Measurements from ENCODE around the gene DGCR2.

The DGCR2 gene

DNA sequence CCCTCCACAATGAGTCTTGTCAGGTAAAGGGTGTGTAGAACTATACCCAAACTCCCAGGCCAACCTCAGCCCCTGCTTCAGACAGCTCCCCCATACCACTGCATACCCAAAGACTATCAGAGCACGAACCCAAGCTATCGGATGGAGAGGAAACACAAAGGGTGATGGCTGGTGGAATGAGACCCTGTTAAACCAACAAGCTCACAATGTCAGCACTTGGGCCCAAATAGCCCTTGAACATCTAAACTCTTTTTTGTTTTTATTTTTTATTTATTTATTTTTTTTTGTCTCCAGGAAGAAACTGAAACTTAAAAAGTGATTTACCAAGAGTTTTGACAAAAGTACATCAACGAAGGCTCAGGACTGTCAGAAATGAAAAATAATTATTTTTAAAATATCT lies 10.6 kb downstream of the DGCR2 start:
- H3K4me1 ChIP-seq (ENCODE audit: control insufficient read depth, insufficient read depth, low read length) = peaks cover 24% of the 10 kb centered on the region
- H3K36me3 ChIP-seq (ENCODE audit: control insufficient read depth, insufficient read depth, low read length, severe bottlenecking) = no peaks in the 10 kb centered on the region
- no peak for DNase-seq (ENCODE audit: low read depth)
- H3K9ac ChIP-seq (ENCODE audit: low read length) = no peak overlapping the region
- no peaks in the 10 kb centered on the region for H3K9me3 ChIP-seq (ENCODE audit: control insufficient read depth, low read length)
- no peaks in the 10 kb centered on the region for H3K27me3 ChIP-seq (replicated peaks; ENCODE audit: control insufficient read depth, insufficient read depth, low read length)
- no peak overlapping the region for H3K4me3 ChIP-seq (ENCODE audit: low read length)

DNA sequence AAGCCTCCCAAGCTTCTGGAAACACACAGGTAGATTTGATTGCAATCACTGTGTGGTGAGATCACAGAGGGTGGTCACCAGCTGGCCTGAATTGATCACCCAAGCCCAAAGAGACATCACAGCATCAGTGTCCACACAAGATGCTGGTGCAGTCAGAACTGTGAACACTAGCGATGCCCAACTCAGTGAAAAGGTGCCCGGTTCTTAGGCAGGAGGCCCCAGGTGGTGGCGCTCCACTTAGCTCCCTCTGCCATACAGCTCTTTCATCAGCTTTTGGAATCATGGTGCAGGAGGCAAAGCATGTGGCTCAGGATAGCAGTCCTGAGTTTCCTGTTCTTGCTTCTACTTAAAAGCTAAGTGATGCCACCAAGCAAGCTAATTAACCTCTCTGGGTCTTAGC lies 11.1 kb downstream of the DGCR2 start:
- no peak overlapping the region for H3K9ac ChIP-seq (ENCODE audit: low read length)
- DNase-seq (ENCODE audit: low read depth) = no peak
- no peak overlapping the region for H3K4me3 ChIP-seq (ENCODE audit: low read length)
- no peaks in the 10 kb centered on the region for H3K9me3 ChIP-seq (ENCODE audit: control insufficient read depth, low read length)
- no peaks in the 10 kb centered on the region for H3K36me3 ChIP-seq (ENCODE audit: control insufficient read depth, insufficient read depth, low read length, severe bottlenecking)
- no peaks in the 10 kb centered on the region for H3K27me3 ChIP-seq (replicated peaks; ENCODE audit: control insufficient read depth, insufficient read depth, low read length)
- peaks cover 28% of the 10 kb centered on the region for H3K4me1 ChIP-seq (ENCODE audit: control insufficient read depth, insufficient read depth, low read length)

DNA sequence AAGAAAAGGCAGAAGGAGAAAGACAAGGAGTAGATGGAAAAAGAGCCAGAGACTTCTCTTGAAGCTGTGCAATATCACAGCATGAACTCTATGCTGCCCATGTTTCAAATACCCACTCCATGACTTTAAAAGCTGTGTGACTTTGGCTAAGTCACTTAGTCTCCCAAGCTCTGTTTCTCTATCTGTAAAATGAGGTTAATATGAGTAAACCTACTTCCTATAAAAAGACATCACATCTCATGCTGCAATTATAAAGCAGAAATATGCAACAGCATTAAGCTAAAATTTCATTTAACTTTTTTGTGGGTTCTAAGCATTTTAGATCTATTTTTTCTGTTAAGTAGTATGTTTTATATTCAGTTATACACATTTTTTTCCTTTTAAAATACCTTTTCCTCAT lies 11.6 kb downstream of the DGCR2 start:
- Histone ChIP-seq H3K36me3 (ENCODE audit: control insufficient read depth, insufficient read depth, low read length, severe bottlenecking) (no peaks in the 10 kb centered on the region), H3K27me3 (replicated peaks; ENCODE audit: control insufficient read depth, insufficient read depth, low read length) (no peaks in the 10 kb centered on the region), H3K4me1 (ENCODE audit: control insufficient read depth, insufficient read depth, low read length) (peaks cover 30% of the 10 kb centered on the region), H3K9me3 (ENCODE audit: control insufficient read depth, low read length) (no peaks in the 10 kb centered on the region), H3K9ac (ENCODE audit: low read length) (no peak overlapping the region), H3K4me3 (ENCODE audit: low read length) (no peak overlapping the region)
- no peak for DNase-seq (ENCODE audit: low read depth)

DNA sequence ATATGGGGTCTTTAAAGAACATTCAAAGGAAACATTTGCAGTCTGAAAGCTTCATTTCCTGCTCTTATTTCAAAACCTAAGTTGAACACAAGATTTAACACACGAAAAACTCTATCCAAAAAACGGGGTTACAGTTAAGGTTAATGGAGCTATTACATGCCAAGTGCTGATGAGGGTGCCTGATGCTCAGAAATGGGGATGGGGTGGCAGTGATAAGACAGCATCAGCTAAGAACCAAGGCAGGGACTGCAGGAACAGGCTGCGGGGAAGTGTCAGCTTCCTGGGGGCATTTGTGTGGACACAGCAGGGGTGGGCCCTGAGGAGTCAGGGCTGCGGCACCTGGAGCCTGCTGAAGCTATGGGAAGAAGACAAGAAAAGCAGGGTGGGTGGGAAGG lies 12.2 kb downstream of the DGCR2 start:
- Histone ChIP-seq H3K36me3 (ENCODE audit: control insufficient read depth, insufficient read depth, low read length, severe bottlenecking) (no peaks in the 10 kb centered on the region), H3K4me1 (ENCODE audit: control insufficient read depth, insufficient read depth, low read length) (peaks cover 30% of the 10 kb centered on the region), H3K27me3 (replicated peaks; ENCODE audit: control insufficient read depth, insufficient read depth, low read length) (no peaks in the 10 kb centered on the region), H3K9ac (ENCODE audit: low read length) (no peak overlapping the region), H3K4me3 (ENCODE audit: low read length) (no peak overlapping the region), H3K9me3 (ENCODE audit: control insufficient read depth, low read length) (no peaks in the 10 kb centered on the region)
- DNase-seq (ENCODE audit: low read depth) = no peak

DNA sequence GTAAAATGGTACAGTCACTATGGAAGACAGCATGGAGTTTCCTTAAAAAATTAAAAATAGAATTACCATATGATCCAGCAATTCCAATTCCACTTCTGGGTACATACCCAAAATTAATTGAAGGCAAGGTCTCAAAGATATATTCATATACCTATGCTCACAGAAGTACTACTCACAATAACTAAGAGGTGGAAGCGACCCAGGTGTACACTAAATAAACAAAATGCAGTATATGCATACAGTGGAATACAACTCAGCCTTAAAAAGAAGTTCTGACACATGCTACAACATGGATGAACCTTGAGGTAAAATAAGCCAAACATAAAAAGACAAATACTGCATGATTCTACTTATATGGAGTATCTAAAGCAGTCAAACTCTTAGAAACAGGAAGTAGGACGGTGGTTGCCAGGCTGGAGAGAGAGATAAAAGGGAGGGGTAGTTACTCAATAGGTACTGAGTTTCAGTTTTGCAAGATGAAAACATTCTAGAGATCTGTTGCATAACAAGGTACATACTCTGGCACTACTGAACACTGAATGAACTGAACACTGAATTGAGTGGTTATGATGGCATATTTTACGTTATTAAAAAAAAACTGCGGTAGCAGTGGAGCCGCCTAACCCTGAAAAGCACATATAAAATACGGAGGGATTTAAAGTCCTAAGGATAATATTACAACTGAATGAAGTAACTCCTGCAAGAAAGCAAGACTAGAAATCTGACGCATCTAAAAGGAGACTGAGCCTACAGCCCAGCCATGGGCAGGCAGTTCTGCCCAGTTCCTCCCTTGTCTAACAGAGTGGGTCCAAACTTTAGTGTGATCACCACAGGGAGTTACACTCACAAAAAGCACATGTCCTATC lies 12.8 kb downstream of the DGCR2 start:
- no peaks in the 10 kb centered on the region for H3K27me3 ChIP-seq (replicated peaks; ENCODE audit: control insufficient read depth, insufficient read depth, low read length)
- DNase-seq (ENCODE audit: low read depth) = peak; percentile 82
- H3K4me3 ChIP-seq (ENCODE audit: low read length) = peak overlapping the region; percentile 4
- H3K4me1 ChIP-seq (ENCODE audit: control insufficient read depth, insufficient read depth, low read length) = peaks cover 35% of the 10 kb centered on the region
- H3K9ac ChIP-seq (ENCODE audit: low read length) = no peak overlapping the region
- no peaks in the 10 kb centered on the region for H3K9me3 ChIP-seq (ENCODE audit: control insufficient read depth, low read length)
- H3K36me3 ChIP-seq (ENCODE audit: control insufficient read depth, insufficient read depth, low read length, severe bottlenecking) = no peaks in the 10 kb centered on the region

DNA sequence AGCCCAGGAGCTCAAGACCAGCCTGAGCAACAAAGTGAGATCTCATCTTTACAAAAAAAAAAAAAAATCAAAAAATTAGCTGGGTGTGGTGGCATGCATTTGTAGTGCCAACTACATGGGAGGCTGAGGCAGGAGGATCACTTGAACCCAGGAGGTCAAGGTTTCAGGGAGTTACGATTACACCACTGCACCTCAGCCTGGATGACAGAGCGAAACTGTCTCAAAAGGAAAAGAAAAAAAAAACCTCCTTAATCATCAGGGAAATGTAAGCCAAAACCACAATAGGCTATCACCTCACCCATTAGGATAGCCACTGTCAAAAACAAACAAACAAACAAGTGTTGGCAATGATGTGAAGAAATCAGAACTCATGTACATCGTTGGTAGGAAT lies 13.4 kb downstream of the DGCR2 start:
- no peaks in the 10 kb centered on the region for H3K36me3 ChIP-seq (ENCODE audit: control insufficient read depth, insufficient read depth, low read length, severe bottlenecking)
- H3K4me1 ChIP-seq (ENCODE audit: control insufficient read depth, insufficient read depth, low read length) = peaks cover 42% of the 10 kb centered on the region
- H3K9ac ChIP-seq (ENCODE audit: low read length) = no peak overlapping the region
- DNase-seq (ENCODE audit: low read depth) = no peak
- H3K27me3 ChIP-seq (replicated peaks; ENCODE audit: control insufficient read depth, insufficient read depth, low read length) = no peaks in the 10 kb centered on the region
- H3K4me3 ChIP-seq (ENCODE audit: low read length) = no peak overlapping the region
- H3K9me3 ChIP-seq (ENCODE audit: control insufficient read depth, low read length) = no peaks in the 10 kb centered on the region

DNA sequence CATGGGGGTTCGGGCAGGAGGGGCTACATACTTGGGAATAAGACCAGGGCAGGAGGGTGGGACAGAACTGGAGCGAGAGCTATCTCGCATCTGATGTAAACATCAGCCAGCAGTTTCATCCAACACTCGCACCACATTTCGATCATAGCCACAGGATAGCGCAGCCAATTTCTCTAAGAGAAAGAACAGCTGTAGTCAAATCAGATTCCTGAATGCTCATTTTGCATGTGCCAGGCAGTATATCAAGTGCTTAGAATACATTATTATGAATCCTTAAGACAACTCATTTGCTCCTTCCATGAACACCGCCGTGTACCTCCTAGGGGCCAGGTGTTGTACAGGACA lies 14.5 kb downstream of the DGCR2 start:
- Histone ChIP-seq H3K9ac (ENCODE audit: low read length) (no peak overlapping the region), H3K36me3 (ENCODE audit: control insufficient read depth, insufficient read depth, low read length, severe bottlenecking) (no peaks in the 10 kb centered on the region), H3K9me3 (ENCODE audit: control insufficient read depth, low read length) (no peaks in the 10 kb centered on the region), H3K27me3 (replicated peaks; ENCODE audit: control insufficient read depth, insufficient read depth, low read length) (no peaks in the 10 kb centered on the region), H3K4me3 (ENCODE audit: low read length) (no peak overlapping the region), H3K4me1 (ENCODE audit: control insufficient read depth, insufficient read depth, low read length) (peaks cover 42% of the 10 kb centered on the region)
- DNase-seq (ENCODE audit: low read depth) = no peak

DNA sequence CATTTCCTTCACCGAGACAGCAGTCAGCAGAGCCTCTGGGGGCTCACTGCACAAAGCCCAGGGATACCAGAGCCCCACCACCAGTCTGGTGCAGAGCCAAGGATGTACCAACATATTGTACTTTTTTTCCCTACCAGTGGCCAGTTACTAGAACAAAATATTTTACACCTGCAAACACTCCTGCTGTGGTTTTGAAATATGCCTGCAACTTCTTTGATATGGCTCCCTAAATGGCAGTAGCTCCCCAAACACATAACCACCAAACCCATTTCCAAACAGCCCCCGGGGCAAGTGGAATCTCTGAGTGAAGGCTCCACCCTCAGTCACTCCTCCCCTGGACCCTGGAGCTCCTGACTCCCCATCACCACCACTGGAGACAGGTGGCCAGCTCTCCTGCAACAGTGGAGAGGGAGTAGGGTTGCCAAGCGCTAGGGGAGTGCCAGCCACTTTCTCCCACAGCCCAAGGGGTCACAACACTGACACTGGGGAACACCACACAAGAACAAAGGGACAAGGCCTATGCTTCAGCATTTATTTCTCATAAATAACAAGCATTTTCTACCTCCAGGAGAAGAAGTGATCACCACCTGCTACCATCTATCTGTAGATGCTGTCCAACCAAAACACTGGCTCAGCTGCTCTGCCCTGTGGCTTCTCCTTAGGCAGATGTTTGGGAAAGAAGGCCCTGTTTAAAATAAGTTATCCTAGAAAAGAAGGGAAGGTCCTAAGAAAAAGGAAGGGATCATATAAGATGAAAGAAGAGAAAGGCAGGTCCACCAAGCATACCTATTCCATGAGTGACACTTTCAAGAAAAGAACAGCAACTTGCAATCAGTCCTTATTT lies 15.1 kb downstream of the DGCR2 start:
- Histone ChIP-seq H3K9ac (ENCODE audit: low read length) (no peak overlapping the region), H3K9me3 (ENCODE audit: control insufficient read depth, low read length) (no peaks in the 10 kb centered on the region), H3K4me3 (ENCODE audit: low read length) (no peak overlapping the region), H3K36me3 (ENCODE audit: control insufficient read depth, insufficient read depth, low read length, severe bottlenecking) (no peaks in the 10 kb centered on the region), H3K27me3 (replicated peaks; ENCODE audit: control insufficient read depth, insufficient read depth, low read length) (no peaks in the 10 kb centered on the region), H3K4me1 (ENCODE audit: control insufficient read depth, insufficient read depth, low read length) (peaks cover 42% of the 10 kb centered on the region)
- no peak for DNase-seq (ENCODE audit: low read depth)

DNA sequence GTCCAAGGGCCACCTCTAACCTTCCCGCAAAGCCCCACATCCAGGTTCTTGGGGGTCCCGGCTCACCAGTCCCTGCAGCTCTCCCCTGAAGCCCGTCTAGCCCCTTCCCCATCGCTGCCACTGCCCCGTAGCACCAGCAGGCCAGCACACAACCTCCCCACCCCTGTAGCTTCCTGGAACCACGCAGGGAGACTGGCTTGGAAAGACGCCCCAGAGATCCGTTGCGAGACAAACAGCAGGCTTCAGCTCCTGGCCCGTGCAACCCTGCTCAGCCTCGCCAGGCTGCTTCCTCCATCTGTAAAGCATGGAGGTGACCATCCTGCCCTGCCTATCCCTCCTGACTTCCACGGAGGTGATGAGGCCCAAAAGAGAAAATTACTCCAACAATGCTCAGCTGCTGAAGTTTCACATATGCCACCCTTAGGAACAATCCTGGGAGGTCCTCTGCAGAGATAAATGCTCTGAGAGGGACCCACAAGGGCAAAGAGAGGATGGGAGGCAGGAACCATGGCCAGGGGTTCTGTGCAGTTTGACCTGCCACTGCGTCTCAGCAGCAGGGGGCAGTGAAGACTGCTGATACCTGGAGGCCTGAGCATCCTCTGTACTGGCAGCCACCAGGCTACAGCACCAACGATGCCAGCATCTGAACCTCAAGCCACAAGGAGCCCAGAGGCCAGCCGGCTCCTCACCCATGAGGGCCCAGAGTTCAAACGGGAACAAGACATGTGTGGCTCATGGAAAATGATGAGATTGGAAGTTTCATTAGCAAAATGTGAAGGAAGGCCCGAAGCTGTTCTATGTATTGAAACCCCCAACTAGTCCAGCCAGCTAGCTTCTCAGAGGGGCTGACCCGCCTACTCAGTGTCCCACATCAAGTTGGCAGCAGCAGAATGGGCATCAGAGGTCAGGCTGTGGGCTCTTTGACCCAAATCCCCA lies 16.1 kb downstream of the DGCR2 start:
- H3K27me3 ChIP-seq (replicated peaks; ENCODE audit: control insufficient read depth, insufficient read depth, low read length) = no peaks in the 10 kb centered on the region
- H3K36me3 ChIP-seq (ENCODE audit: control insufficient read depth, insufficient read depth, low read length, severe bottlenecking) = no peaks in the 10 kb centered on the region
- DNase-seq (ENCODE audit: low read depth) = no peak
- H3K4me1 ChIP-seq (ENCODE audit: control insufficient read depth, insufficient read depth, low read length) = peaks cover 42% of the 10 kb centered on the region
- no peak overlapping the region for H3K9ac ChIP-seq (ENCODE audit: low read length)
- no peaks in the 10 kb centered on the region for H3K9me3 ChIP-seq (ENCODE audit: control insufficient read depth, low read length)
- no peak overlapping the region for H3K4me3 ChIP-seq (ENCODE audit: low read length)

DNA sequence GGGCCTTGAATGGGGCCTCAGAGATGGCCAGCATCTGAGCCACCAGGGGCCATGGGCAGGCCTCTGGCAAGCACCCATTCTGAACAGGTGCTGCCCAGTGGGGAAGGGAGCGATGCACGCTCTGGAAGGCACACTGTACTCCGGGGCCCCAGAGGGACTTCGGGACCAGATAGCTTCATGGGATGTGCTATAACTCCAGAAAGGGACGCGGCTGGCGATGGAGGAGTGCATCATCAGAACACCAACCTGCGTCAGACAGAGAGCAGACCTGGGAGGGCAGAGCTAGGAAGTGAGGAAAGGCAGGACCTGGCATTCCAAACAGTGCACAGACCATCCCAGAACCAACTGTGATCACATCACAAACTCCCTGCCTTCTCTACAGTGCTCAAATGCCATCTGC lies 16.8 kb downstream of the DGCR2 start:
- Histone ChIP-seq H3K4me3 (ENCODE audit: low read length) (no peak overlapping the region), H3K27me3 (replicated peaks; ENCODE audit: control insufficient read depth, insufficient read depth, low read length) (no peaks in the 10 kb centered on the region), H3K4me1 (ENCODE audit: control insufficient read depth, insufficient read depth, low read length) (peaks cover 42% of the 10 kb centered on the region), H3K9me3 (ENCODE audit: control insufficient read depth, low read length) (no peaks in the 10 kb centered on the region), H3K9ac (ENCODE audit: low read length) (no peak overlapping the region), H3K36me3 (ENCODE audit: control insufficient read depth, insufficient read depth, low read length, severe bottlenecking) (no peaks in the 10 kb centered on the region)
- DNase-seq (ENCODE audit: low read depth) = no peak

All from adipocyte (in vitro differentiated cells).